ENCODE results near the gene LAMA1.
A peak's percentile ranks its signal among the peaks of the same experiment; 100 is the strongest.

Gene LAMA1

DNA sequence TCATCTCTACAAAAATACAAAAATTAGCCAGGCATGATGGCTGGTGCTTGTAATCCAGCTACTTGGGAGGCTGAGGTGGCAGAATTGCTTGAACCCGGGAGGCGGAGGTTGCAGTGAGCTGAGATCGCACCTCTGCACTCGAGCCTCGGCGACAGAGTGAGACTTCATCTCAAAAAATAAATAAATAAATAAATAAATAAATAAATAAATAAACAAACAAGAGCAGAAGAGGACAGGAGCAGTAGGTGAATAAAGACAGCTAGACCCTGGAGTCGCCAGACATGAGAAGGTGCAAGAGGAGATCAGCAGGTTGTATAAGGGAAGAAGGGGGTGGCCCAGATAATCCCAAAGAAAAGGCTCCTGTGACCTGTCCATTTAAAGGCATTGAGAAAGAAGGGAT is 12.3 kb downstream of the LAMA1 start:
- no peak for DNase-seq (ENCODE audit: low spot score)

DNA sequence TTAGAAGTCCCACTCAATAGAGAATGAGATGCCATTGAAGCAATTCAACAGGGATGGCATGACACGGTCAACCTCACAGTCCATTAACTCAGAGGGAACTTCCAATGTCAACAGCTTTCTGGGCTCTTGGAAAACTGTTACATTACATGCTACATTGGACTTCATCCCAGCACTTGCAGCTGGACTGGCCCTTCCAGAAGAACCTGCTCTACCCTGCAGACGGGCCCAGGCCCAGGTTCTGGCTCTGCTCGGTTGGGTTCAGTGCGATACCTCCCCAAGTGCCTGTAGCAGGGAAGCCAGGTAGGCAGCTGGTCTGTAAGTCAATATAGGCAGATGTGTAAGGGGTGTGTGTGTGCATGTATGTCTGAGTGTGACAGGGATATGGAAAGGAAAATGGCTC is 12.9 kb downstream of the LAMA1 start:
- DNase-seq (ENCODE audit: low spot score) = no peak

DNA sequence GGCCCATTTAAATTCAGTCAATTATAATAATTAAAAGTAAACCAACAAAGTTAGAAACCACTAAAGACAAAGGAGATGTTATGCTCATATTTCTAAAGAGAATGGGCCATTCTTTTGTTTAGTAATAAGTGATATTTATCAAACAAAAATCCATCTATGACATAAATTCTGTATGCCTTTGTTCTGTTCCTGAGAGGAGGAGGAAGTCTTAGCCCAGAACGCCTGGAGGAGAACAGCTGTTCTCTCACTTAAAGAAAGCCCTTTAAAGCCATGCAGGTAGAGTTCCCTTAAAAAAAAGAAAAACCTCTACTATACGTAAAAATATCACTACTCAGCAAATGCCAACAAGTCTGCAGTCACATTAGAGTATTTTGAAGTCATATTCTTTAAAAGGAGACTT is 15.5 kb downstream of the LAMA1 start:
- no peak for DNase-seq (ENCODE audit: low spot score)

DNA sequence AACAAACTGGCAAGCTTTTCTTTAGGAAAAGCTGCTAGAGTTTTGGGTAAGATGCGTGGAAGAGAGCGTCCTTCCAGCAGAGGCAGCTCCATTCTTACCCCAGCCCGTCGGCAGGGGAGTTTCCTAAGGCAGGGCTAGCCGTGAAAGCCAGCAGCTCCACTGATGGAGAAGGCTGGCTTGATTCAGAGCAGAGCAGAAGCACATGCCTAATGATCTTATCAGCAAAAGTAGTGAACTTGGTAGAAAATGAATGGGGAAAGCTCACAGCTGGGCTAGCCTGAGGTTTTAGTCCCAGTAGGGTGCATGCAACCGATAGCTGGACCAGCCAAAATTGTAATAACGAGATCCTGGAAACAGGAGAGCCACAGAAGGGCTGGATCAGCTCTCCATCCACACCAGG is 20.8 kb downstream of the LAMA1 start:
- DNase-seq (ENCODE audit: low spot score) = no peak

DNA sequence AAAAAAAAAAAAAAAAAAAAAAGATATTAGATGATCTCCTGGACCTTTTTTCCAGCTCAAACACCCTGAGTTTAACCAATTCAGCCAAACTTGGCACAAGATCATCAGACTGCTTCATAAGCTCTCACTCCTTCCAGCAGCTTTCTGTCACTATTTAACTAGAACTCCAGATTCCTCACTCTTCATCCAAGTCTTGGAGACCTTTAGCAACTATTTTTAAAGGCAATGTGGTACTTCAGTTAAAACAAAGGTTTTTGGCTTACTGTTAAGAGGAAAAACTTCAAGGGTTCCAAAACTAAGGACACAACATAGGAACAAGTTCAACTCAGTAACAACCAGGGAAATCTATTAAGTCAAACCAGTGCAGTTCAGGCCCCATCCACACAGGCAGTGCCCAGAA is 23.2 kb downstream of the LAMA1 start:
- DNase-seq (ENCODE audit: low spot score) = no peak

DNA sequence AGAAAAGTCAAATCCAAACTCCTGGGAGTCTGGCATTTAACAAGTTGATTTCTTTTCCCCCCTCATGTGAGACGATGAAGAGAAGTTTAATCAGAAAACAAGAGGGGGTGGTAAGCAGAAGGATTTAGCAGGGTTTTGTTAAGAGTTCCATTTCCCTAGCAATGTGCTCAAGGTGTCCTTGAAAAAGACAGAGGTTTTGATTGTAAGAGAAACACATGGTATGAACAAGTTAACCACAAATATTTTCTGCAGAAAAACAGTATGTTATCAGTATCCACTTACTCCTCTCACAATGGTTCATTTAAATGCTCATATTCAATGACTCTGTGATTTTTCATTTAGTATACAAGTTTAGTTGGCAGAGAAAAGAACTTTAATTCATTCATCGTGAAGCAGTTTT is 26.8 kb downstream of the LAMA1 start:
- DNase-seq (ENCODE audit: low spot score) = peak; percentile 83

DNA sequence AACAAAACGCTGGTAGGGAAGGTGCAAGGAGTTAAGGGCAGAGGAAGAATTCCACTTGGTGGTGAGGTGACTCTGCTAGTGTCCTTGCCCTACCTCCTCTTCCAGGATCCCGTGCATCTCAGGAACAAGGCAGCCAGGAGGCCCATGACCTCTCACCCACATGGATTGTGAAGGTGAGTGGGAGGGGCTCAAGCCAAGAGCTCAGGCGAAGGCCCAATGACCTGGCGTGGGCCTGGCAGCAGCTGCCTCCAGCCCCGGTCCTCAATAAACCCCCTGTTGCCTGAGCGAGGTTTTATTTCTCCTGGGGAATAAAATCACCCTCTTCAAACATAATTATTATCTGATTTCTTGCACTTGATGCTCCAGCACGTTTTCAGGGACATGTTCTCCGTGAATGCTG is 28.2 kb downstream of the LAMA1 start:
- no peak for DNase-seq (ENCODE audit: low spot score)

DNA sequence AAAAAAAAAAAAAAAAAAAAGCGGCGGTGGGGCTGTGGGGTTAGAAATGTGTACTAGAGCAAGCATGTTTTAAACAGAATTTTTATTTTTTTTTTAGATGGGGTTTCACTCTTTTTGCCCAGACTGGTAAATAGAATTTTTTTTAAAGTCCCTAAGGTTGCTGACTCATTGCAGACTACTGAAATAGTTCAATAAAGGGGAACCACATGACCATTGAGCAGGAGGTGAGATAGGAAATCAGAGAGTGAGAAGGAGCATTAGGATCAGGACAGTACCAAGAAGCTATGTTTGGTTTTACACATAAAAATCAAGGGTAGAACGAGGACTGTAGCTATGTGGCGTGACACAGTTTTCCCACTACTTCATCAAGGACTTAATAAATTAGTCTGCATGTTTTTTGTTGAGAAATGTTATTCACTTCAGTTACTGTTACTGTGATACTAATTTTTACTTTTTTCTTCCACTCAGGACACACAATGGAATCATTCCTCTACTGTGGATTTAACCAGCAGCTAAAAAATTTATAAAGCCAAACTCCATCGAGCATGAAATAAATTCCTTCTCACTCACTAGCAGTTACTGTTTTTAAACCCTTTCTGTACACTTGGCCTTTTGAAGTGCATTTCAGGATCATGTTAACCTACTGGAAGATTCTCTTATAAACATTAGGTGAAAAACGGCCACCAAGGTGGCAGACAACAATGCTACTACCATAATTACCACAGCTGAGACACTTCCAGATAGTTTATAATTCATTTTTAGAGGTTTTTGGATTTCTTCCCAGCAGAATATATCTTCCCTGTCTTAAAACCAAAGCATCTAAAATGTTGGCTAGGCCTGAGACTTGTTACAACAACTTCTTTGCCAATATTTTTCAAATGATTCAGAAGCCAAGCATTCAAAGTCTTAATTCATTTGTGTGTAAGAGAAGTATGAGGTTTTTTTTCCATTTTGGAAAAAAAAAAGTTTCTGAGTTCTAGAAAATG is 33.2 kb downstream of the LAMA1 start:
- DNase-seq (ENCODE audit: low spot score) = no peak

DNA sequence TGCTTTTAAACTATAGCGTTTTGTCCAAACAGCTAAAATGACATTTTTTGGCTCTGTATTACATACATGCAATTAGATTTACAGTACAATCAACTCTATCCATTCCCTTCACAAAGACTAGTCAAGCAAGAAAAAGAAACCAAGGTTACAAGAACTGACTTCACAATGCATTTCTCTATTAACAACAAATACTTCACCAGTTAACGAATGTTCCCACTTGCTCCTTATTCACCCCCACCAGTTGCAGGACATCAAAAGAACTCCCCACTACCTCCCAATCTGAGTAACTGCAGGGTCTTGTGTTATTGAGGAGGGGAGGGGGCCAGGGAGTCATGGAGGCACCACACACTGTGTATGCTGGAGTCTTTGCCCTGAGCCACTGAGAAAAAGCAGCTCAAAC is 34.9 kb downstream of the LAMA1 start:
- no peak for DNase-seq (ENCODE audit: low spot score)

DNA sequence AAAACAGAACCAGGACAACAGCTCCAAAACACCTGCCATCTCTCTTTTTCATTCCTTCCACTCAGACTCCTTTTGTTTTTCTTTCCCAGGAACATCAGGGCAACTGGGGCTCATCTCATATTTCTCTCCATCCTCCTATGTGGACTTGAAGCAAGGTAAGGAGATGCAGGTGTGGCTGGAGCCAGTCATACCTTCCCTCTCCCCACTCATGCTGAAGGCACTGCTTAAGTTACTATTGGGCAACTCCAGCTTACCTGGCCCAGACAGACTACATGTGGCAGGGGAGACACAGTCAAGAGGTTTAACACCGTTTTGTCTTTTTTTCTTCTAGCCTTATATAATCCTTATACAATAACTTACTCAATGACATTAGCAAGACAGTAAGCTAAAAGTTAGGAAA is 38.4 kb downstream of the LAMA1 start:
- DNase-seq (ENCODE audit: low spot score) = no peak

DNA sequence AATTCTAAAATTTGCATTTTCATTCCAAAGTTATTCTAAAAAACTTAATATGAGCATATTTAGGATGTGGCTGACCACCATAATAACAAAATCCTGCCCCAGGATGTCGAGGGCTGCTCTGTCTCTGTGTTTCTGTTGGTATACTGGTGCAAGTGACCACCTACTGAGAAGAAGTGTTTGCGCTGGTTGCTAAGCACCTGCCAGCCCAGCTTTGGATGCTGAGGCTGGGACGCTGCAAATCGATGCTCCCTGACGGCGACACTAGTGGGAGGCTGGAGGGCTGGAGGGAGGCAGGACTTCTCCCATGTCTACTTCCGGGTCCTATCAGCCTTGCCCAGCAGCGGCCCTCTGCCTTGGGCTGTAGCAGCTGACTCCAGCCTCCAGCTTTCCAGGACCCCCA is 45.0 kb downstream of the LAMA1 start:
- DNase-seq (ENCODE audit: low spot score) = no peak

DNA sequence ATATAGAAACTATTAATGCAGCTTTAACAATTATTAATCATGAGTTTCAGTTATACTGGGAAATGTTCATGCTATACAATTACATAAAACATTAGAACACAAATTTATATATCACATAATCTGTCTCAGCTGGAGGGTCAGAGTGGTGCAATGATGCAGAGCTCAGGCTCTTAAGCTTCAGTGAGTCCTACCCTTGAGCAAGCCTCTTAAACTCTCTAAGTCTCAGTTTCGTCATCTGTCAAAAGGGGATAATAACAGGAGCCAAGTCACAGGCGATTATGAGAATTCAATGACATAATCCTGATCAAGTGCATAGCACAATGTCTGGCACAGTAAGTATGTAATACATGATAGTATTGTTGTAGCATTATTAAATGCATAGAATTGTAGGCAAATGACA is 46.0 kb downstream of the LAMA1 start:
- no peak for DNase-seq (ENCODE audit: low spot score)

DNA sequence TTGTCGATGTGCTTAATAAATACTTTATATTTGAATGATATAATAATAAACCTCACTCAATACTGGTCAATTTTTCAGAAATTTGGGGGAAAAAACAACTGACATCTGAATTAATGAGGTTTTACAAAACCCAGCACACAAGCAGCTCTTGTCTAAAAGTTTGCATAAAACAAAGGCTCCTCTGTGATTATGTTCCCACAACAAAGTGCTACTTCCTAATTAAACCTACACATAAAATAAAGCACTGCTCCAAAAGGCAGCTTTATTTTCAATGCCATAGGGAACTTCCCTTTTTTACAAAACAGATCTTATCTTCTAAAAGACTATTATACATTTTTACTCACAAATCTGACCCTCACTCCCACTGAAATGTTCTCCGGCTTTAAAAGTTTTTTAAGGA is 47.1 kb downstream of the LAMA1 start:
- peak; percentile 52 for DNase-seq (ENCODE audit: low spot score)

DNA sequence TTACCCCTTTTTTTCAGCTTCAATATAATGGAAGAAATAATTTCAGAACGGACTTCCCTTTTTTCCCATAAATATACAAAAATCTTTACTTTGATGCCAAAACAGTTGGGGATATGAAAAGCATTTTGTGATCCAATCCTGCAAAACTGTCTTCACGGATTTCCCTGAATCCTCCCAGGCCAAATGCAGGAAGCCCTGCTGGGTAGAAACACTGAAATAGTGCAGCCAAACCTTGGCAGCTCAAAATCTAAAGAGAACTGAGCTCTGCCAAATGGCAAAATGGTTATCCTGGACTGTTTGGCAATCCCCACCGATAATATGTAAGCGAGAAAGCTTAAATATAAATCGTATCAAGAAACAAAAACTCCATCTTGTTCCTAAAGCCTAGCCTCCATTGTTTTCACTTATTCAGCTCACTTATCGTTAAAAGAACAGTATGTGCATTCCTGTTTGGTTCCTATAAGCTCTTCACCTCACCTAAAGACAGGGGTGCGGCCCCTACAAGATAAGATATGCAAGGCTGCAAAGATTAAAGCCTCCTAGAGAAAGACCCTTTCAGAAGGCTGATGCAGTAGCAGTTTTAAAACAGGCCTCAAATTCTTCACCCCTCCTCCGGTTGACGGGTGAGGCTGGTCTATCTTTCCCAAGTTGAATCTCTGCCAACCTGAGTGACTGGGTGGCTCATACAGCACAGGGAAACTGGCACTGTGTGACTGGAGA is 48.6 kb downstream of the LAMA1 start:
- DNase-seq (ENCODE audit: low spot score) = no peak

DNA sequence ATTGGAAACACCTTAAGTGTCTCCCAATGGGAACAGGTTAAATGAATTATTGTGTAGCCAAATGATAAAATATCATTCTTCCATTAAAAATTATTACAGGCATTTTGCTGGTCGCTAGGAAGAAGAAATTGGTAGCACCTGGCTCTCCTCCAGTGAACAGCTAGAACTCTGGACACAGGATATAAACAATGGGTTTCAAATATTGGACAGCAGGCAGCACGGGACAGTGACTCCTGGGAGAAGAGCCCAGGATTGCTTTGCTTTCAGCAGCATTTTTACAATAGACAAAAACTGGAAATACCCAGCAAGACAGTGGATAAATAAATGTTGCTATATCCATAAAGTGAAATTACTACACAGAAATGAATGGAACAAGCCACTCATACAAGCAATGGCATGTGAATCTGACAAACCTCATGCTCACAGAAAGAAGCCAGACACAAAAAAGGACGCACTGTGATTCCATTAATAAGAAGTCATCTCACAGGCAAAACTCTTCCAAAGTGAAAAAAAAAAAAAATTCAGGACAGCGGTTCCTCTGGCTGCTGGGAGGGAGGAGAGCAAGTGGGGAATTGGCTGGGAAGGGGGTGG is 50.5 kb downstream of the LAMA1 start:
- no peak for DNase-seq (ENCODE audit: low spot score)

DNA sequence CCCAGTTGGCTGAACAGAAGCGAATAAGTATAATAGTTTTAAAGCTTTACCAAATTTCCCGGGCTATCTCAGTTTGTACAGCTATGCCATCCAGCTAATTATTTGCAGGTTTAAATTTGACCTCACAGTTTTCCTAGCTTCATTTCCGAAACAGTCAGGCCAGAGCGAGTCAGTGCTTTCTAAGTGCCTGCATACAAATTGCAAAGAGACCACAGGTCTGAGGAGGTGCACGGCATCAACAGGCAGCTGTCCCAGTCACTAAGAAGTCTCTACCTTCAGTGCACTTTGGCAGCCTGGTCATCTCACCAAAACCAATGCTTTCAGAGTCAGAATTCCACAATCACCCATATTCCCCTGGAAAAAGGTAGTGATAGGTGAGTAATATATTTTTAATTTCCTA is 51.9 kb downstream of the LAMA1 start:
- DNase-seq (ENCODE audit: low spot score) = no peak

DNA sequence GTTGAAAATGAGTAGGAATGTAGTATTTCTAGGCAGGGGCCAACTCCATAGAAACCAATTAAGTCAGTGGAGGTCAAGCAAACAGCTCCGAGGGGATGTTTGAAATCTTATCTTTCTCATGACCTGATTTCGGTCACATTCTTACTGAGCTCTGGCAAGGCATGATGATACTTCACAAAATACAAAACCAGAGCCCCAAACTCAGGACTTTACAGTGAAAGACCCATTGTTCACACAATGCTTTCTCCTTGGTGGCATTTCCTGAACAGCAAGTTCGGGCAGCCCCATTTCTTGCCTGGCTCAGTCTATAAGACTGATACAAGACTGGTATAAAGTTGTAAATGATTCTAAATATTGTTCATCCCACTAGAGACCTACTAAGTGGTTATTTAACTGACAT is 53.3 kb downstream of the LAMA1 start:
- DNase-seq (ENCODE audit: low spot score) = peak; percentile 8

DNA sequence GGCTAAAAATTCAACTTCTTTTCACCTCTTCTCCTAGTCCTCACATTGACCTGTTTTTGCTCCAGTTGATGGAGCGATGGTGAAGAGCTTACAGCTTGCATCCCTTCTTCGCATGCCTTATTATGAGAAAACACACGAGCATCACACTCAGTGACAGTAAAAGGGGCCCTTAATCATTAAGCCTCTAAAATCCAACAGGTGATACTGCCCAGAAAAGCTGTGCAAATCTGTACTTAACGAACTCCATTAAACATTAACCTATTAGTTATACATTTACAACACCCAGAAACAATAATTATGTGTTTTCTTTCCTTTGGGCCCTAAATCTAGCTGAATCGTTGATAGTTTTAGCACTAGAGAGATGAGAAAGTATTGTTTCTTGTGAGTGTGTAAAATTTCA is 54.8 kb downstream of the LAMA1 start:
- no peak for DNase-seq (ENCODE audit: low spot score)

DNA sequence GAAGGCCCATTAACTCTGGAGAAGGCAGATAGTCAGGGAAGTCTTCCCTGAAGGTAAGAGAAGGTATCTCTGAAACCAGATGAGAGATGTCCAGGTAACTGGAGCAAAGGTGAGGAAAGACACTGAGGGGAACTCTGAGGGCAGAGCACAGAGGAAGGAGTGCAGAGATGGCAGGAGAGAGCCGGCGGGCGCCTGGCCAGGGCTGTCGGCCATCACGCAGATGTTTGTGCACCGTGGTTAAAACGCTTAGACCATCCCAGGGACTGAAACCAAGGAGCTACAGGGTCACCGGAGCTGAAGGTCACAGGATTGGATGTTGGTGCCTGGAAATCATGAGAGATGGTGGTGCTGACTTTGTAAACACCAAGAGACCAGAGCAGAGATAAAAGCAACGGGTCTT is 55.4 kb downstream of the LAMA1 start:
- DNase-seq (ENCODE audit: low spot score) = no peak

DNA sequence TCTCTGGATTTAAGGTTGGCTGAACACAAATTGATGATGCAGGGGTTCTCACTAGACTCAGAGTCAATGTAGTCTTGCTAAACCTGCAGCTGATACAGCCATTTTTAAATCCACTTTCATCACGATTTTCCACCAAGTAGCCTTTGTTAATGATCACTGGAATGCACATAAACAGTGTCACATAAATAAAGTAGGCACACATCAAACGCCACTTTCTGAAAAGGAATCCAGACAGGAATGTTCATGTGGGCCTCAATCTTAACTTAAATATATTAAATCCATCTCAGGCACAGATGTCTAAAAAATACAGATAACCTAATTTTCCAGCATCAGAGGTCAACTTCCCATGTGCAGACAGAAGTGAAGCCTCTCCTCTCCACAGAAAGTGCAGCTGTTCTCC is 58.3 kb downstream of the LAMA1 start:
- no peak for DNase-seq (ENCODE audit: low spot score)

DNA sequence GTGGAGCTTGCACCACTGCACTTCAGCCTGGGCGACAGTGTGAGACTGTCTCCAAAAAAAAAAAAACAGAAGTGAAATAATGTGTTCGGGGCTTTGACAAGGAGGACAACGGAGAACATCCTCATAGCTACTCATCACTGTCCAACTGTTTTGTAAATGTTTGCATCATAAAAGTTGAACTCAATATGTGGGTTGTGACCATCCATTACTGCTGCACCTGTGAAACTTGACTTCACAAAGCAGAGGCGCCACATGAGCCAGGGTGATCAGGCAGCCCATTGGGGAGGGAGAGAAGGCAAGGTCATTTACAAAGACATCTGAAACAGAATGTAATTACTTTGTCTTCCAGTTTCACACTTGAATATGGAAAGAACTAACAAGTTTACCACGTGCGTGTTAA is 61.6 kb downstream of the LAMA1 start:
- DNase-seq (ENCODE audit: low spot score) = no peak

DNA sequence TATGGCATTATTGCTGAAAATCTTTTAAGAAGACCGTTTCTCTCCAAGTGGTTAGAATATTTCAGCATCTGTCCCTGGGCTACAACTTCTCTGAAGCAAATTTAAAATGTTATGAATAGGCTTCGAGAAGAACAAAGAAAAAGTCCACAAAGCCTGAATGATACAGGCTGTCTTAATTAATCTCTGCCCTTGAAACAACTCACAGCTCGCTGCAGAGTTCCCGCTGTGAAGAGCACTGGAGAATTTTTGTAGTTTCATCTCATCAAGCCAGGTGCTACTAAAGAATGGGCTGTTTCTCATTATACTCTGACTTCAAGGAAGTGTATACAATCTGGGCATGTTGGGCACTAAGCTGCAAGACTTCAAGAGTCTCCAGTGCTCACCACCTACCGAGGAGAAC is 67.6 kb downstream of the LAMA1 start:
- no peak for DNase-seq (ENCODE audit: low spot score)

DNA sequence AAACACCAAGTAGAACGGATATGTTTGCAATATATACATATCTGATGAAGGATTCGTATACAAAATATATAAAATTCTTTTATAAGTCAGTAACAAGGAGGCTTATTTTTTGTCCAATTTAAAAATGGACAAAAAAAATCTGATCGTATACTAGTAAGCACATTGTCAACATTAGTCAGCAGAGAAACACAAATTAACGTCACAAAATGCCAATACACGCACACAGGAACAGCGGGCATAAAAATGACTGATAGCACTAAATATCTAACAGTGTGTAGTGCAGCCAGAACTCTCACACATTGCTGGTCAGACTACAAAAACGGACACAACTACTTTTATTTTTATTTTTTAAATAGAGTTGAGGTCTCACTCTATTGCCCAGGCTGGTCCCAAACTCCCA is 69.5 kb downstream of the LAMA1 start:
- DNase-seq (ENCODE audit: low spot score) = no peak

Data from COLO829 (cell line).